NCI-H1092 (cell line): Measurements from ENCODE around the gene ZNF609.

Experiments used
- DNase-seq: peaks from one replicate; lab custom pipeline; 2025; lab: John Stamatoyannopoulos, UW

ZNF609 gene

GRCh38 chr15:64503640-64504039 is 43.3 kb downstream of the ZNF609 start:
- DNase-seq, result no peak

GRCh38 chr15:64507293-64507802 is 47.0 kb downstream of the ZNF609 start:
- DNase-seq, result no peak

- DNase-seq, result no peak
Observed at GRCh38 chr15:64507845-64508244, 47.5 kb downstream of the ZNF609 start.

- DNase-seq, result no peak
Observed at GRCh38 chr15:64513823-64514222, 53.4 kb downstream of the ZNF609 start.

GRCh38 chr15:64515196-64515595 is 54.8 kb downstream of the ZNF609 start:
- no peak for DNase-seq

GRCh38 chr15:64515825-64516224 is 55.4 kb downstream of the ZNF609 start:
- no peak for DNase-seq

GRCh38 chr15:64519897-64520296 is 59.5 kb downstream of the ZNF609 start:
- DNase-seq, result no peak

- no peak for DNase-seq
Observed at GRCh38 chr15:64521201-64521600, 60.8 kb downstream of the ZNF609 start.

- DNase-seq, result no peak
Observed at GRCh38 chr15:64521726-64522164, 61.4 kb downstream of the ZNF609 start.

GRCh38 chr15:64522226-64522823 is 61.9 kb downstream of the ZNF609 start:
- DNase-seq, result no peak

GRCh38 chr15:64523240-64523639 is 62.9 kb downstream of the ZNF609 start:
- no peak for DNase-seq

- no peak for DNase-seq
Observed at GRCh38 chr15:64524778-64525177, 64.4 kb downstream of the ZNF609 start.

GRCh38 chr15:64525828-64526530 is 65.6 kb downstream of the ZNF609 start:
- DNase-seq, result no peak

- DNase-seq, result no peak
Observed at GRCh38 chr15:64527263-64527984, 67.0 kb downstream of the ZNF609 start.

- DNase-seq, result no peak
Observed at GRCh38 chr15:64528871-64529270, 68.5 kb downstream of the ZNF609 start.

GRCh38 chr15:64530472-64530871 is 70.1 kb downstream of the ZNF609 start:
- no peak for DNase-seq

- no peak for DNase-seq
Observed at GRCh38 chr15:64530918-64531317, 70.5 kb downstream of the ZNF609 start.

- DNase-seq, result no peak
Observed at GRCh38 chr15:64532521-64533315, 72.3 kb downstream of the ZNF609 start.

- no peak for DNase-seq
Observed at GRCh38 chr15:64535460-64536243, 75.3 kb downstream of the ZNF609 start.

GRCh38 chr15:64536244-64536836 is 76.0 kb downstream of the ZNF609 start:
- DNase-seq, result no peak

GRCh38 chr15:64542091-64542490 is 81.7 kb downstream of the ZNF609 start:
- DNase-seq, result no peak
